Tibial nerve (tissue), 4 donors: ENCODE results near the gene CTNNA2.

Source experiments
- EP300 ChIP-seq, 2 donors: sonication (generic); formaldehyde crosslinking; IDR thresholded peaks; one replicate each; pipeline ENCODE4 v1.6.1; 2017; ENCODE audit warnings: antibody characterized with exemption in 2 of 2, mild to moderate bottlenecking in 1 of 2
- TF ChIP-seq, protein P1 (sequence below), 5 experiments: fragments of 200-600 bp in 3 of 5; fragments of 450-650 bp in 2 of 5; sonication (generic) in 3 of 5; IDR thresholded peaks; one replicate each; pipeline ENCODE4 v1.5.1; 2016 to 2019; ENCODE audit warnings: antibody characterized with exemption in 5 of 5, mild to moderate bottlenecking in 3 of 5, moderate library complexity in 2 of 5

GRCh38 chr2:79796641-79797040 is 283.8 kb downstream of the CTNNA2 start:
- TF ChIP-seq, protein P1, sequence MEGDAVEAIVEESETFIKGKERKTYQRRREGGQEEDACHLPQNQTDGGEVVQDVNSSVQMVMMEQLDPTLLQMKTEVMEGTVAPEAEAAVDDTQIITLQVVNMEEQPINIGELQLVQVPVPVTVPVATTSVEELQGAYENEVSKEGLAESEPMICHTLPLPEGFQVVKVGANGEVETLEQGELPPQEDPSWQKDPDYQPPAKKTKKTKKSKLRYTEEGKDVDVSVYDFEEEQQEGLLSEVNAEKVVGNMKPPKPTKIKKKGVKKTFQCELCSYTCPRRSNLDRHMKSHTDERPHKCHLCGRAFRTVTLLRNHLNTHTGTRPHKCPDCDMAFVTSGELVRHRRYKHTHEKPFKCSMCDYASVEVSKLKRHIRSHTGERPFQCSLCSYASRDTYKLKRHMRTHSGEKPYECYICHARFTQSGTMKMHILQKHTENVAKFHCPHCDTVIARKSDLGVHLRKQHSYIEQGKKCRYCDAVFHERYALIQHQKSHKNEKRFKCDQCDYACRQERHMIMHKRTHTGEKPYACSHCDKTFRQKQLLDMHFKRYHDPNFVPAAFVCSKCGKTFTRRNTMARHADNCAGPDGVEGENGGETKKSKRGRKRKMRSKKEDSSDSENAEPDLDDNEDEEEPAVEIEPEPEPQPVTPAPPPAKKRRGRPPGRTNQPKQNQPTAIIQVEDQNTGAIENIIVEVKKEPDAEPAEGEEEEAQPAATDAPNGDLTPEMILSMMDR (IDR thresholded peaks at IDR 0.05) = no peak
- TF ChIP-seq EP300 (IDR thresholded peaks at IDR 0.05) = no peak
